OCI-LY7 (cell line): ENCODE data around the gene INPP5K. TPM values are rescaled to one million over a fixed set of nuclear protein-coding genes. Genes with fewer than 3 reads are reported as not detected.

Source experiments
- BruUV-seq: library from RNA; stranded (reverse); fragments of 400-500 nt; replicated peaks from 2 replicates; lab custom pipeline; 2021; lab: Mats Ljungman, UMichigan
- CTCF ChIA-PET: fragments of 300-600 bp; sonication (Branson Sonifier 250); formaldehyde crosslinking; loops from one replicate; lab custom pipeline; 2022; ENCODE audit warnings: antibody characterized with exemption; ENCODE audit not compliant: unreplicated experiment; lab: Charles Lee
- POLR2A ChIA-PET: fragments of 300-600 bp; sonication (Branson Sonifier 250); formaldehyde crosslinking; loops from one replicate; lab custom pipeline; 2022; ENCODE audit warnings: antibody characterized with exemption; lab: Charles Lee
- DNase-seq: peaks from one replicate; pipeline ENCODE4 v3.0.0-alpha.2; 2015; ENCODE audit warnings: low spot score
- H2AFZ ChIP-seq: fragments of 200-600 bp; sonication (generic), shearing (Covaris generic); 2 replicates; pipeline ENCODE4 v1.6.1; 2014; ENCODE audit warnings: mild to moderate bottlenecking, antibody characterized with exemption, low read length, moderate library complexity
- H3K27ac ChIP-seq: fragments of 200-600 bp; sonication (generic); 2 replicates; pipeline ENCODE4 v1.5.1; 2014; ENCODE audit warnings: mixed run types, low read depth, mild to moderate bottlenecking, moderate library complexity, low read length, inconsistent platforms; ENCODE audit not compliant: poor library complexity, severe bottlenecking
- H3K36me3 ChIP-seq: fragments of 200-600 bp; sonication (generic); 2 replicates; pipeline ENCODE4 v1.6.1; 2014; ENCODE audit warnings: mild to moderate bottlenecking, antibody characterized with exemption, low read length, moderate library complexity, mixed read lengths; ENCODE audit not compliant: insufficient read depth
- H3K4me1 ChIP-seq: fragments of 200-600 bp; sonication (generic); 2 replicates; pipeline ENCODE4 v1.5.1; 2014; ENCODE audit warnings: mild to moderate bottlenecking, low read length; ENCODE audit not compliant: insufficient read depth, poor library complexity, severe bottlenecking
- H3K4me2 ChIP-seq: fragments of 200-600 bp; sonication (generic); 2 replicates; pipeline ENCODE4 v1.6.1; 2014; ENCODE audit warnings: mild to moderate bottlenecking, low read length
- H3K4me3 ChIP-seq: fragments of 200-600 bp; sonication (generic); 2 replicates; pipeline ENCODE4 v1.5.1; 2014; ENCODE audit warnings: mild to moderate bottlenecking, low read depth, low read length; ENCODE audit not compliant: poor library complexity, severe bottlenecking
- H3K79me2 ChIP-seq: fragments of 200-600 bp; sonication (generic); 2 replicates; pipeline ENCODE4 v1.6.1; 2016; ENCODE audit warnings: low read depth, mild to moderate bottlenecking, low read length, moderate library complexity, mixed read lengths; ENCODE audit not compliant: insufficient read depth
- H3K9me2 ChIP-seq: fragments of 200-600 bp; sonication (generic); 2 replicates; pipeline ENCODE4 v1.6.1; 2016; ENCODE audit warnings: mild to moderate bottlenecking, low read length, mixed read lengths; ENCODE audit not compliant: insufficient read depth
- H3K9me3 ChIP-seq: fragments of 200-600 bp; sonication (generic); 2 replicates; pipeline ENCODE4 v1.6.1; 2014; ENCODE audit warnings: mild to moderate bottlenecking, mixed run types, low read length, mixed read lengths
- H4K20me1 ChIP-seq: fragments of 200-600 bp; sonication (generic); 2 replicates; pipeline ENCODE4 v1.6.1; 2014; ENCODE audit warnings: mild to moderate bottlenecking, antibody characterized with exemption, low read length, moderate library complexity, mixed read lengths; ENCODE audit not compliant: insufficient read depth
- CTCF ChIP-seq: fragments of 200-600 bp; sonication (generic); conservative IDR thresholded peaks from 2 replicates; pipeline ENCODE4 v1.5.1; 2014; ENCODE audit warnings: mild to moderate bottlenecking, antibody characterized with exemption, low read length, moderate library complexity, mixed read lengths
- EZH2phosphoT487 ChIP-seq: fragments of 200-600 bp; sonication (generic); IDR thresholded peaks from 2 replicates; pipeline ENCODE4 v1.6.1; 2018; ENCODE audit warnings: low read depth, borderline replicate concordance, mild to moderate bottlenecking, mixed run types, antibody characterized with exemption, low read length, moderate library complexity, mixed read lengths
- intact Hi-C: fragments of 100-400 bp; cut with micrococcal nuclease; formaldehyde crosslinking; loops from one replicate; pipeline ENCODE4 v1.10.0; 2022; ENCODE audit not compliant: unreplicated experiment
- total RNA-seq, 2 experiments: library from RNA; depleted of rRNA in 1 of 2; stranded (reverse); fragments of >200 nt in 1 of 2; shearing (Covaris generic) in 1 of 2; gene quantifications; 2 replicates each; pipeline ENCODE4 v1.2.3, GENCODE V29; 2014 to 2022

Gene INPP5K
- total RNA-seq, 2 experiments from 2014 or later: 28.8 to 40.7 TPM

- no peaks in the 10 kb centered on the region for H4K20me1 ChIP-seq
- DNase-seq: peak; percentile 68
- peak overlapping the region; percentile 95 for H3K4me2 ChIP-seq
- no peaks in the 10 kb centered on the region for H3K9me2 ChIP-seq
- peak overlapping the region; percentile 64; the same call in 1 of the 2 replicates for H2AFZ ChIP-seq
- H3K79me2 ChIP-seq: no peaks in the 10 kb centered on the region; the same call in 1 of the 2 replicates
- no TSS peak for BruUV-seq
- intact Hi-C loops: no loop called here
- H3K9me3 ChIP-seq: no peaks in the 10 kb centered on the region
- H3K27ac ChIP-seq: peak overlapping the region; percentile 73
- ChIA-PET CTCF (no interaction called here), POLR2A (no interaction called here)
- no peaks in the 10 kb centered on the region for H3K36me3 ChIP-seq
- TF ChIP-seq EZH2phosphoT487 (no peak), CTCF (no peak)
- H3K4me3 ChIP-seq: peak overlapping the region; percentile 80
- peaks cover 38% of the 10 kb centered on the region for H3K4me1 ChIP-seq
Measured at GRCh38 chr17:1491443-1492248, 24.8 kb downstream of the INPP5K start.

- Histone ChIP-seq H3K9me2 (no peaks in the 10 kb centered on the region), H3K4me1 (peaks cover 46% of the 10 kb centered on the region), H3K4me3 (peak overlapping the region; percentile 80), H3K27ac (peak overlapping the region; percentile 73), H3K9me3 (no peaks in the 10 kb centered on the region), H3K79me2 (no peaks in the 10 kb centered on the region; the same call in 1 of the 2 replicates), H3K36me3 (no peaks in the 10 kb centered on the region), H4K20me1 (no peaks in the 10 kb centered on the region), H2AFZ (peak overlapping the region; percentile 44; the same call in 1 of the 2 replicates), H3K4me2 (peak overlapping the region; percentile 95)
- ChIA-PET POLR2A (no interaction called here), CTCF (no interaction called here)
- TF ChIP-seq CTCF: no peak
- no peak for TF ChIP-seq EZH2phosphoT487
- DNase-seq: peak; percentile 78
- no TSS peak for BruUV-seq
- intact Hi-C loops: no loop called here
Measured at GRCh38 chr17:1490643-1491442, 25.6 kb downstream of the INPP5K start.
